Skin of body (tissue), 2 donors: ENCODE data around the gene LY86. TPM values are rescaled to one million over a fixed set of nuclear protein-coding genes. Genes with fewer than 3 reads are reported as not detected.

Source experiments
- DNase-seq: peaks from one replicate; lab custom pipeline; 2025; lab: John Stamatoyannopoulos, UW
- total RNA-seq: library from RNA; depleted of rRNA; stranded (reverse); fragments of >200 nt; gene quantifications from one replicate; pipeline ENCODE4 v1.2.3, GENCODE V29; 2014

The LY86 gene
- total RNA-seq, 1 donor from 2014 or later, result 3.7 TPM

GRCh38 chr6:6570929-6571671 lies 17.4 kb upstream of the LY86 start:
- DNase-seq, result no peak

GRCh38 chr6:6575143-6575542 lies 13.4 kb upstream of the LY86 start:
- DNase-seq, result no peak

GRCh38 chr6:6577735-6578134 lies 10.8 kb upstream of the LY86 start:
- no peak for DNase-seq

- no peak for DNase-seq
Measured at GRCh38 chr6:6579281-6579680, 9.2 kb upstream of the LY86 start.

- DNase-seq, result no peak
Measured at GRCh38 chr6:6580225-6580856, 8.2 kb upstream of the LY86 start.

- no peak for DNase-seq
Measured at GRCh38 chr6:6581054-6581453, 7.5 kb upstream of the LY86 start.

GRCh38 chr6:6582131-6582530 lies 6.4 kb upstream of the LY86 start:
- no peak for DNase-seq

GRCh38 chr6:6583836-6584235 lies 4.7 kb upstream of the LY86 start:
- no peak for DNase-seq

GRCh38 chr6:6584310-6585002 lies 4.1 kb upstream of the LY86 start:
- no peak for DNase-seq

- DNase-seq, result no peak
Measured at GRCh38 chr6:6585003-6585311, 3.6 kb upstream of the LY86 start.

- DNase-seq, result no peak
Measured at GRCh38 chr6:6586167-6586566, 2.4 kb upstream of the LY86 start.

- peak; percentile 17 for DNase-seq
Measured at GRCh38 chr6:6586671-6587526, 1.6 kb upstream of the LY86 start.

GRCh38 chr6:6587696-6588063 lies 840 bp upstream of the LY86 start:
- no peak for DNase-seq

- DNase-seq, result no peak
Measured at GRCh38 chr6:6588924-6589709, 597 bp downstream of the LY86 start.

GRCh38 chr6:6590530-6590929 lies 2.0 kb downstream of the LY86 start:
- DNase-seq, result no peak

GRCh38 chr6:6591778-6592465 lies 3.4 kb downstream of the LY86 start:
- no peak for DNase-seq

- no peak for DNase-seq
Measured at GRCh38 chr6:6592826-6593475, 4.4 kb downstream of the LY86 start.

GRCh38 chr6:6593867-6594468 lies 5.4 kb downstream of the LY86 start:
- DNase-seq, result no peak

GRCh38 chr6:6595025-6595424 lies 6.5 kb downstream of the LY86 start:
- DNase-seq, result no peak

- DNase-seq, result no peak
Measured at GRCh38 chr6:6595952-6596351, 7.4 kb downstream of the LY86 start.
